Osteoblast (primary cell): ENCODE data around the gene PIEZO1. TPM values are rescaled to one million over a fixed set of nuclear protein-coding genes. Genes with fewer than 3 reads are reported as not detected.

Experiments used
- DNase-seq: peaks from one replicate; pipeline ENCODE4 v3.0.0; 2011; ENCODE audit warnings: low spot score, mixed read lengths; ENCODE audit not compliant: insufficient read length; ENCODE audit errors: missing footprints
- H2AFZ ChIP-seq: 2 replicates; pipeline ENCODE4 v1.6.0; 2011; ENCODE audit warnings: mild to moderate bottlenecking, low read length
- H3K27ac ChIP-seq: 2 replicates; pipeline ENCODE4 v1.5.1; 2011; ENCODE audit warnings: mild to moderate bottlenecking, low read depth, low read length, moderate library complexity
- H3K27me3 ChIP-seq: 2 replicates; pipeline ENCODE4 v1.6.0; 2012; ENCODE audit warnings: mild to moderate bottlenecking, control low read depth, inconsistent platforms, low read length, moderate library complexity; ENCODE audit not compliant: insufficient read depth
- H3K36me3 ChIP-seq: 2 replicates; pipeline ENCODE4 v1.5.1; 2011; ENCODE audit warnings: mild to moderate bottlenecking, low read length, control low read depth, moderate library complexity; ENCODE audit not compliant: insufficient read depth
- H3K4me1 ChIP-seq: 2 replicates; pipeline ENCODE4 v1.5.1; 2011; ENCODE audit warnings: mild to moderate bottlenecking, low read length, control low read depth, moderate library complexity; ENCODE audit not compliant: insufficient read depth
- H3K4me2 ChIP-seq: 2 replicates; pipeline ENCODE4 v1.6.0; 2011; ENCODE audit warnings: mild to moderate bottlenecking, low read length; ENCODE audit not compliant: insufficient read depth
- H3K4me3 ChIP-seq: fragments of 200-600 bp; sonication (generic); 3 replicates; pipeline ENCODE4 v1.5.1; 2012; ENCODE audit warnings: mild to moderate bottlenecking, low read length, inconsistent platforms; ENCODE audit not compliant: insufficient read depth
- H3K79me2 ChIP-seq: 2 replicates; pipeline ENCODE4 v1.6.0; 2012; ENCODE audit warnings: mild to moderate bottlenecking, low read length, control low read depth, inconsistent platforms; ENCODE audit not compliant: insufficient read depth
- H3K9me3 ChIP-seq: 2 replicates; pipeline ENCODE4 v1.5.1; 2011; ENCODE audit warnings: low read depth, low read length, control low read depth
- H4K20me1 ChIP-seq: 2 replicates; pipeline ENCODE4 v1.6.0; 2012; ENCODE audit warnings: mild to moderate bottlenecking, low read length, control low read depth; ENCODE audit not compliant: insufficient read depth
- total RNA-seq: library from RNA; depleted of rRNA; stranded (reverse); fragments of >200 nt; gene quantifications from 2 replicates; pipeline ENCODE4 v1.2.3, GENCODE V29; 2012
- TF ChIP-seq, protein P1 (sequence below): IDR thresholded peaks from 2 replicates; pipeline ENCODE4 v1.5.1; 2011; ENCODE audit warnings: mild to moderate bottlenecking, low read depth, low read length, moderate library complexity; ENCODE audit errors: extremely low read depth

Gene PIEZO1
- total RNA-seq, 1 donor, result 207 TPM

DNA sequence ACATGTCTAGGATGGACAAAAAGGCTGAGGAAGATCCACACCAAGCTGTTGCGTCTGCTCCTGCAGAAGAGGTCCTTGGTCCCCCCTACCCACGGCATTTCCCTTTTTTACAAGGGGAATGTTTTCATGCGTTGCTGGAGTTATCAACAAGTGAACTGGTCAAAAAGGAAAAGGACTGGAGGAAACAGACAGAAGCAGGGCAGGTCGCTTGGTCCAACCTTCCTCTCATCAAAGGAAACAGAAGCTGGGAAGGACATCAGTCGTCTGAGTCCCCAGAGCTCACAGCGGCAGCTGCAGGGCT is 26.1 kb downstream of the PIEZO1 start:
- H3K27me3 ChIP-seq, result no peaks in the 10 kb centered on the region
- no peak overlapping the region for H3K27ac ChIP-seq
- H3K36me3 ChIP-seq, result peaks cover 9% of the 10 kb centered on the region
- no peak for DNase-seq
- H3K4me1 ChIP-seq, result peaks cover 31% of the 10 kb centered on the region
- peaks cover 76% of the 10 kb centered on the region for H4K20me1 ChIP-seq
- no peak overlapping the region for H3K4me3 ChIP-seq
- peaks cover 96% of the 10 kb centered on the region for H3K79me2 ChIP-seq
- TF ChIP-seq, protein P1, sequence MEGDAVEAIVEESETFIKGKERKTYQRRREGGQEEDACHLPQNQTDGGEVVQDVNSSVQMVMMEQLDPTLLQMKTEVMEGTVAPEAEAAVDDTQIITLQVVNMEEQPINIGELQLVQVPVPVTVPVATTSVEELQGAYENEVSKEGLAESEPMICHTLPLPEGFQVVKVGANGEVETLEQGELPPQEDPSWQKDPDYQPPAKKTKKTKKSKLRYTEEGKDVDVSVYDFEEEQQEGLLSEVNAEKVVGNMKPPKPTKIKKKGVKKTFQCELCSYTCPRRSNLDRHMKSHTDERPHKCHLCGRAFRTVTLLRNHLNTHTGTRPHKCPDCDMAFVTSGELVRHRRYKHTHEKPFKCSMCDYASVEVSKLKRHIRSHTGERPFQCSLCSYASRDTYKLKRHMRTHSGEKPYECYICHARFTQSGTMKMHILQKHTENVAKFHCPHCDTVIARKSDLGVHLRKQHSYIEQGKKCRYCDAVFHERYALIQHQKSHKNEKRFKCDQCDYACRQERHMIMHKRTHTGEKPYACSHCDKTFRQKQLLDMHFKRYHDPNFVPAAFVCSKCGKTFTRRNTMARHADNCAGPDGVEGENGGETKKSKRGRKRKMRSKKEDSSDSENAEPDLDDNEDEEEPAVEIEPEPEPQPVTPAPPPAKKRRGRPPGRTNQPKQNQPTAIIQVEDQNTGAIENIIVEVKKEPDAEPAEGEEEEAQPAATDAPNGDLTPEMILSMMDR, result no peak
- H3K9me3 ChIP-seq, result no peaks in the 10 kb centered on the region
- H2AFZ ChIP-seq, result no peak overlapping the region
- H3K4me2 ChIP-seq, result no peak overlapping the region

DNA sequence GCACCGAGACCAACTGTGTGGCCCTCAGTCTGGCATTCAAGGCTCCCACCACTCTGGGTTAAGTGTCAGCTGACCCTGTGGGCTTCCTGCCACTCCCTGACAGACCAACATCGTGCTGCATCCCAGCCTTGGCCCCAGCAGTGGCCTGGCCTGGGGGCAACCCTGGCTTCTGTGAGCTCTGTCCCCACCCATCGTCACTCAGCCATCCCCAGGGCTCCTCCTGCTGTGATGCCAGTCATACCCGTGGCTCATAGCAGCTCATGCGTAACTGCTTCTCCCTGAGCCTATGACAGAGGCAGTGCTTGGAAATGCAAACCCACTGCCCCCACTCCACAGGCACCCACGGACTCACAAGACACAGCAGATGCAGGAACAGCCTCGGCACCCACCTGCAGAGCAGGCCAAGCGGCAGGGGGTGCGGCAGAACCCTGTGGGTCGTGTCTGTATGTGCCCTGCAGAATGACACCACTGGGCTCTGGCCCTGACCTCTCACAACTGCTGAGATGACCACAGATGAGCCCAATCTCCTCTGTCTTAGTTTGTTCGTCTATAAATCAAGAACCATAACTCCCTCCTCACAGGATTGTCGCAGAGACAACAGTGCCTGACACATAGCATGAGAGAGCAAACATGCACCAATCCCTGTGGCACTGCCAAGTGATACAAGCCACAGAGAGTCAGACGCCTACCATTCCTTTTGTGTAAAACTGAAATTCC is 26.6 kb downstream of the PIEZO1 start:
- Histone ChIP-seq H4K20me1 (peaks cover 76% of the 10 kb centered on the region), H3K4me2 (no peak overlapping the region), H3K4me1 (peaks cover 36% of the 10 kb centered on the region), H2AFZ (no peak overlapping the region), H3K9me3 (no peaks in the 10 kb centered on the region), H3K4me3 (no peak overlapping the region), H3K27me3 (no peaks in the 10 kb centered on the region), H3K27ac (peak overlapping the region; percentile 17), H3K79me2 (peaks cover 96% of the 10 kb centered on the region), H3K36me3 (peaks cover 9% of the 10 kb centered on the region)
- DNase-seq, result peak; percentile 97
- TF ChIP-seq, protein P1, result no peak

DNA sequence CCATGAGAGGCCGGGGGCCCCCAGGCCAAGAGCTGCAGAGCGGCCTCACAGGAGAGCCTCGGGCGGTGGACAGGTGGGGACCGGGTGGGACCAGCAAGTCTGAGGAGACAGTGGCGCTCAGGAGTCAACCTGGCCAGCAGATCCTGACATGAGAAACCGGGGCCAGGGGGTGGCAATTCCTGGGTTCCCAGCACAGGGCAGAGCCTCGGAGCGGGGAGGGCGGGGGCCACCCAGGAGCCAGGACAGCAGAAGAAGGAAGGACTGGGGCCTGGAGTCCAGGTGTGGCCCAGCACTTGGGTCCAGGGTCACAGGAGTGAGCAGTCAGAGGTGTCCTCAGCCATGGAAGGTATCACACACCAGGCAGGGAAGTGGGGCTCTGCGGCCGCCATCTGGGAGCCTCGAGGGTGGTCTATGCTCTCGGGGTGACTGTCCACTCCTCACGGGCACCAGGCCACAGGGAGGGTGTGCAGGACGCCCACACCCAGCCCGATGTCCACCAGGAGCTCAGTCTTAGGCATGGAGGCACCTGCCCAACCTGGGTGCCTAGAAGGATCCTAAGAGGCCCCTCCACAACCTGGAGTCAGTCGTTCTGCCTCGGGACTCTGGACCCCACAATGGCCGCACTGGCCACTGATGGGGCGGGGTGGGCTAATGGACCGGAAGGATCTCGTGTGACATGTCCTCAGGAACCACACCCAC is 29.1 kb downstream of the PIEZO1 start:
- TF ChIP-seq, protein P1, result no peak
- H3K4me1 ChIP-seq, result peaks cover 36% of the 10 kb centered on the region
- no peaks in the 10 kb centered on the region for H3K27me3 ChIP-seq
- no peak overlapping the region for H3K4me2 ChIP-seq
- peaks cover 94% of the 10 kb centered on the region for H3K79me2 ChIP-seq
- H3K36me3 ChIP-seq, result peaks cover 9% of the 10 kb centered on the region
- no peak overlapping the region for H3K4me3 ChIP-seq
- H4K20me1 ChIP-seq, result peaks cover 84% of the 10 kb centered on the region
- no peak for DNase-seq
- no peaks in the 10 kb centered on the region for H3K9me3 ChIP-seq
- H3K27ac ChIP-seq, result no peak overlapping the region
- no peak overlapping the region for H2AFZ ChIP-seq
